GM23338 (cell line): ENCODE data around the gene VILL.
A peak's percentile ranks its signal among the peaks of the same experiment; 100 is the strongest.

Experiments used
- CREB1 ChIP-seq: fragments of 250-450 bp; sonication (Bioruptor Pico); IDR thresholded peaks from 2 replicates; pipeline ENCODE4 v1.5.0; 2020; ENCODE audit warnings: low read depth, mild to moderate bottlenecking, moderate library complexity
- EZH2 ChIP-seq: fragments of 200-600 bp; sonication (generic); IDR thresholded peaks from one replicate; pipeline ENCODE4 v1.8.0; 2017; ENCODE audit warnings: antibody characterized with exemption, mild to moderate bottlenecking, low read depth; ENCODE audit not compliant: unreplicated experiment
- EZH2phosphoT487 ChIP-seq: fragments of 200-600 bp; sonication (generic); IDR thresholded peaks from one replicate; pipeline ENCODE4 v1.8.1; 2018; ENCODE audit warnings: antibody characterized with exemption; ENCODE audit not compliant: unreplicated experiment
- JUNB ChIP-seq: IDR thresholded peaks from one replicate; pipeline ENCODE4 v1.6.1; 2016; ENCODE audit warnings: antibody characterized with exemption; ENCODE audit not compliant: unreplicated experiment
- NANOG ChIP-seq: IDR thresholded peaks from 2 replicates; pipeline ENCODE4 v1.6.1; 2016; ENCODE audit warnings: antibody characterized with exemption, borderline replicate concordance
- POLR2AphosphoS5 ChIP-seq: IDR thresholded peaks from 2 replicates; pipeline ENCODE4 v1.6.1; 2016; ENCODE audit warnings: antibody characterized with exemption, low read depth
- STAT1 ChIP-seq: IDR thresholded peaks from one replicate; pipeline ENCODE4 v1.6.1; 2016; ENCODE audit warnings: antibody characterized with exemption; ENCODE audit not compliant: unreplicated experiment
- ZNF331 ChIP-seq: fragments of 250-450 bp; sonication (Bioruptor Pico); IDR thresholded peaks from 2 replicates; pipeline ENCODE4 v1.5.0; 2020; ENCODE audit warnings: low read depth, mild to moderate bottlenecking, moderate library complexity
- TF ChIP-seq, protein P1 (sequence below), 2 experiments: fragments of 200-600 bp in 1 of 2; sonication (generic) in 1 of 2; conservative IDR thresholded peaks; 2 replicates each; pipeline versions ENCODE4 v1.5.1 to v1.6.1; 2016 to 2017; ENCODE audit warnings: antibody characterized with exemption in 2 of 2, low read depth in 2 of 2, mild to moderate bottlenecking in 2 of 2, moderate library complexity in 1 of 2
- TF ChIP-seq, protein P2 (sequence below): IDR thresholded peaks from one replicate; pipeline ENCODE4 v1.6.1; 2018; ENCODE audit warnings: antibody characterized with exemption; ENCODE audit not compliant: unreplicated experiment
- TF ChIP-seq, protein P3 (sequence below): IDR thresholded peaks from 2 replicates; pipeline ENCODE4 v1.6.1; 2016; ENCODE audit warnings: antibody characterized with exemption

DNA sequence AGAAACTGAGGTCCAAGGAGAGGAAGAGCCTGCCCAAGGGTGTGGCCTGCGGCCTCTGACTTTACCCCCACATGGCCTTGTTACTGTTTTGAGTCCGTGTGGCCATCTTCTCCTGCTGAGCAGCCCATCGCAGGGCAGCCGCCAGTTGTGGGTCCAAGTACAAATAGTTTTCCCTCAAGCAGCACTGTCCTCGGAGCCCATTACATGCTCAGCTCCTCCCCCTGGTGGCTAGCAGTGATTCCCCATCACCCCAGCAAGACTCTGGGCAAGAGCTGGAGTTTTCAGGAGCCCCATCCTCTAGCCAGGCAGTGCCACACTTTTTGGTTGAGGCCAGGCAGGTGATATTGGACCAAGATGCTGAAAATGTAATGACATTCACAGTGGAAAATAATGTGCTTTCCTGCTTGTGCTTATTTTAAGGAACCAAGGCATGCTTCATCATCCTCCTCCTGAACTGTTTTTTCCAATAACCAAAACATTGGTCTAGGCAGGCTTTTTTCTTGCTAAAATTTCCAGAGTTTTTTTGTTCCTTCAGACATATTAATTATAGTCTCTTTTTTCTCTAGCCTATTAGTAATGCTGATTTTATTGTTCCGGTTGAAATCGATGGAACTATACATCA is 23.2 kb upstream of the VILL start:
- TF ChIP-seq POLR2AphosphoS5 (no peak), EZH2 (no peak), NANOG (no peak), EZH2phosphoT487 (no peak), ZNF331 (no peak), JUNB (no peak), CREB1 (CRISPR knock-in tag) (no peak), STAT1 (no peak)
- TF ChIP-seq, protein P1, sequence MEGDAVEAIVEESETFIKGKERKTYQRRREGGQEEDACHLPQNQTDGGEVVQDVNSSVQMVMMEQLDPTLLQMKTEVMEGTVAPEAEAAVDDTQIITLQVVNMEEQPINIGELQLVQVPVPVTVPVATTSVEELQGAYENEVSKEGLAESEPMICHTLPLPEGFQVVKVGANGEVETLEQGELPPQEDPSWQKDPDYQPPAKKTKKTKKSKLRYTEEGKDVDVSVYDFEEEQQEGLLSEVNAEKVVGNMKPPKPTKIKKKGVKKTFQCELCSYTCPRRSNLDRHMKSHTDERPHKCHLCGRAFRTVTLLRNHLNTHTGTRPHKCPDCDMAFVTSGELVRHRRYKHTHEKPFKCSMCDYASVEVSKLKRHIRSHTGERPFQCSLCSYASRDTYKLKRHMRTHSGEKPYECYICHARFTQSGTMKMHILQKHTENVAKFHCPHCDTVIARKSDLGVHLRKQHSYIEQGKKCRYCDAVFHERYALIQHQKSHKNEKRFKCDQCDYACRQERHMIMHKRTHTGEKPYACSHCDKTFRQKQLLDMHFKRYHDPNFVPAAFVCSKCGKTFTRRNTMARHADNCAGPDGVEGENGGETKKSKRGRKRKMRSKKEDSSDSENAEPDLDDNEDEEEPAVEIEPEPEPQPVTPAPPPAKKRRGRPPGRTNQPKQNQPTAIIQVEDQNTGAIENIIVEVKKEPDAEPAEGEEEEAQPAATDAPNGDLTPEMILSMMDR (conservative IDR thresholded peaks at IDR 0.05; ENCODE audit: low read depth in 2 of 2): peak; percentile 92 to 96
- TF ChIP-seq, protein P2, sequence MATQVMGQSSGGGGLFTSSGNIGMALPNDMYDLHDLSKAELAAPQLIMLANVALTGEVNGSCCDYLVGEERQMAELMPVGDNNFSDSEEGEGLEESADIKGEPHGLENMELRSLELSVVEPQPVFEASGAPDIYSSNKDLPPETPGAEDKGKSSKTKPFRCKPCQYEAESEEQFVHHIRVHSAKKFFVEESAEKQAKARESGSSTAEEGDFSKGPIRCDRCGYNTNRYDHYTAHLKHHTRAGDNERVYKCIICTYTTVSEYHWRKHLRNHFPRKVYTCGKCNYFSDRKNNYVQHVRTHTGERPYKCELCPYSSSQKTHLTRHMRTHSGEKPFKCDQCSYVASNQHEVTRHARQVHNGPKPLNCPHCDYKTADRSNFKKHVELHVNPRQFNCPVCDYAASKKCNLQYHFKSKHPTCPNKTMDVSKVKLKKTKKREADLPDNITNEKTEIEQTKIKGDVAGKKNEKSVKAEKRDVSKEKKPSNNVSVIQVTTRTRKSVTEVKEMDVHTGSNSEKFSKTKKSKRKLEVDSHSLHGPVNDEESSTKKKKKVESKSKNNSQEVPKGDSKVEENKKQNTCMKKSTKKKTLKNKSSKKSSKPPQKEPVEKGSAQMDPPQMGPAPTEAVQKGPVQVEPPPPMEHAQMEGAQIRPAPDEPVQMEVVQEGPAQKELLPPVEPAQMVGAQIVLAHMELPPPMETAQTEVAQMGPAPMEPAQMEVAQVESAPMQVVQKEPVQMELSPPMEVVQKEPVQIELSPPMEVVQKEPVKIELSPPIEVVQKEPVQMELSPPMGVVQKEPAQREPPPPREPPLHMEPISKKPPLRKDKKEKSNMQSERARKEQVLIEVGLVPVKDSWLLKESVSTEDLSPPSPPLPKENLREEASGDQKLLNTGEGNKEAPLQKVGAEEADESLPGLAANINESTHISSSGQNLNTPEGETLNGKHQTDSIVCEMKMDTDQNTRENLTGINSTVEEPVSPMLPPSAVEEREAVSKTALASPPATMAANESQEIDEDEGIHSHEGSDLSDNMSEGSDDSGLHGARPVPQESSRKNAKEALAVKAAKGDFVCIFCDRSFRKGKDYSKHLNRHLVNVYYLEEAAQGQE: no peak
- TF ChIP-seq, protein P3, sequence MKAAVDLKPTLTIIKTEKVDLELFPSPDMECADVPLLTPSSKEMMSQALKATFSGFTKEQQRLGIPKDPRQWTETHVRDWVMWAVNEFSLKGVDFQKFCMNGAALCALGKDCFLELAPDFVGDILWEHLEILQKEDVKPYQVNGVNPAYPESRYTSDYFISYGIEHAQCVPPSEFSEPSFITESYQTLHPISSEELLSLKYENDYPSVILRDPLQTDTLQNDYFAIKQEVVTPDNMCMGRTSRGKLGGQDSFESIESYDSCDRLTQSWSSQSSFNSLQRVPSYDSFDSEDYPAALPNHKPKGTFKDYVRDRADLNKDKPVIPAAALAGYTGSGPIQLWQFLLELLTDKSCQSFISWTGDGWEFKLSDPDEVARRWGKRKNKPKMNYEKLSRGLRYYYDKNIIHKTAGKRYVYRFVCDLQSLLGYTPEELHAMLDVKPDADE: no peak
